Lower leg skin (tissue), 4 donors: ENCODE data around the gene SIM1. TPM values are rescaled to one million over a fixed set of nuclear protein-coding genes. Genes with fewer than 3 reads are reported as not detected.

Source experiments
- DNase-seq, 2 donors: peaks; one replicate each; pipeline ENCODE4 v3.0.0-alpha.2; 2019; ENCODE audit warnings: low spot score in 2 of 2
- H3K4me3 ChIP-seq: fragments of 200-600 bp; sonication (generic); 2 replicates; pipeline ENCODE4 v1.5.1; 2017; ENCODE audit warnings: mild to moderate bottlenecking, low read depth; ENCODE audit not compliant: poor library complexity, severe bottlenecking
- CTCF ChIP-seq, 3 donors: fragments of 450-650 bp; IDR thresholded peaks; one replicate each; pipeline ENCODE4 v1.5.1; 2016; ENCODE audit warnings: antibody characterized with exemption in 3 of 3, mild to moderate bottlenecking in 3 of 3, moderate library complexity in 2 of 3
- POLR2A ChIP-seq, 2 donors: fragments of 450-650 bp; IDR thresholded peaks; one replicate each; pipeline ENCODE4 v1.6.1; 2016 to 2017; ENCODE audit warnings: antibody characterized with exemption in 2 of 2, mild to moderate bottlenecking in 1 of 2, moderate library complexity in 1 of 2
- WGBS, 2 donors: methylation state at CpG; one replicate each; pipeline ENCODE4 v1.1.5; 2018; 5-methylcytosine and 5-hydroxymethylcytosine counted together
- intact Hi-C: fragments of 100-400 bp; cut with DNase I; formaldehyde crosslinking; loops from one replicate; pipeline ENCODE4 v1.15.0; 2023; ENCODE audit warnings: low total_unique reads
- total RNA-seq, 4 donors: library from RNA; depleted of rRNA; stranded (reverse); fragments of >200 nt; gene quantifications; one replicate each; pipeline ENCODE4 v1.1.0, GENCODE V29; 2016

Gene SIM1
- total RNA-seq, 4 donors from 2014 or later: 0.66 to 1.1 (median 0.75) TPM

DNA sequence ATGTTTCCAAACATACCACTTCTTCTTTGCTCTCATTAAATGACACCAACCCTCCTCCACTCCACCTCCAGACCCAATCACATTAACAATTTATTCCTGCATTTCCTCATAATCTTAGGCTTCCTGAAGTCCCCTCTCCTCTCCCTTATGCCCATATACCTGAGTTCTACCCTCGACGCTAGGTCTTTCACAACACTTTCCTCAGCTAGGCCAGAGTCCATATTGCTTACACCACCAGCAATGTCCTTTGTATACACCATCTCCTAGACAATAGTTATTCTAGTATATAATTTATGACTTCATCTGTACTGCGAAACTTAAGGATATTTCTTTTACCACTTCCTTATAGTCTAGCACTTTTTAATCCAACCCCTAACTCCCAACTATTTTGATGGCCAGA lies 47.7 kb downstream of the SIM1 start:
- H3K4me3 ChIP-seq: no peak overlapping the region
- TF ChIP-seq CTCF (IDR thresholded peaks at IDR 0.05) (no peak), POLR2A (IDR thresholded peaks at IDR 0.05) (no peak)
- WGBS, 2 donors: 87 to 93% methylated on average over 3 of the region's 3 CpGs
- no peak for DNase-seq
- intact Hi-C loops: no loop called here

- TF ChIP-seq CTCF (IDR thresholded peaks at IDR 0.05) (no peak), POLR2A (IDR thresholded peaks at IDR 0.05) (no peak)
- no peak overlapping the region for H3K4me3 ChIP-seq
- intact Hi-C loops: no loop called here
- DNase-seq: no peak
These were observed 49.0 kb downstream of the SIM1 start for GRCh38 chr6:100415768-100416167.

- H3K4me3 ChIP-seq: no peak overlapping the region
- intact Hi-C loops: no loop called here
- no peak for DNase-seq
- WGBS, 2 donors: 86 to 89% methylated on average over 4 of the region's 4 CpGs
- no peak for TF ChIP-seq POLR2A (IDR thresholded peaks at IDR 0.05)
- TF ChIP-seq CTCF (IDR thresholded peaks at IDR 0.05): no peak
These were observed 51.8 kb downstream of the SIM1 start for GRCh38 chr6:100412872-100413271.

DNA sequence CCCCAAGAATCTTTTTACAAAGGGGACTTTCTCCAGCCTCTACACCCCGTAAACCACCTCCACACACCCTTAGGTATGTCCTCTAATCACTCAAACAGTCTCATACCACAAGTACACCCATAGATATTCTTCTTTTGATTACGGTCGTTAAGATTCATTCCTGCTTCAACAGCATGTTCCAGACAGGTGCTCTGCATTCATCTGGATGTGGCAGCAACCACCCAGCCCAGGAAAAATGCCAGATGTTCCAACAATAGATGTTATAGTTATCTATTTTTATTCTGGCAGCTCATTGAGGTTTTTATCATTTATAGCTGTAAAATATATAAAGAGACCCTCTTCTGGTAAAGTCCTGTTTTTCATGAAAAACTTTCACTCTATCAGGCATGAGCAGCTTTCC lies 60.7 kb downstream of the SIM1 start:
- TF ChIP-seq POLR2A (IDR thresholded peaks at IDR 0.05) (no peak), CTCF (IDR thresholded peaks at IDR 0.05) (no peak)
- no peak overlapping the region for H3K4me3 ChIP-seq
- DNase-seq: no peak
- intact Hi-C loops: no loop called here
- 44 to 51% methylated on average over 3 of the region's 3 CpGs for WGBS, 2 donors

DNA sequence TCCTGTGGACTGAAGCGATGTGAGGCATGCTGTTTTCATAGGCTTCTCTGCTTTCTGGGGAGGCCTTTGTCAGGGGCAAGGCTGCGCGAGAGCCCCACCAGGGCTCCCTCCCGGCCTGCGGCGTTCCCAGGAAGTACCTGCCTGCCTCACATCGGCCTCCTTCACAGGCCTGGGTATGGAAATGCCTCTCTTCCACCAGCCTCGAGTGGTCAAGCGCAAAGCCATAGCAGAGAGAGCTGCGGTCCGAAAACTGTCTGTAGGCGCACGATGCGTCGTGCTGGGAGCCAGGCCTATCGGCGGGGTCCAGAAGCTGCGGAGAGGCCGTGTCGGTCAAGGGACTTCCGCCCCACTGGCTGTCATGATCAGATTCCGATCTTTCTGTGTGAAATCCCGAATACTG lies 71.2 kb downstream of the SIM1 start:
- intact Hi-C loops: no loop called here
- TF ChIP-seq CTCF (IDR thresholded peaks at IDR 0.05) (no peak), POLR2A (IDR thresholded peaks at IDR 0.05) (no peak)
- no peak overlapping the region for H3K4me3 ChIP-seq
- WGBS, 2 donors: 94 to 95% methylated on average over 23 of the region's 23 CpGs
- no peak for DNase-seq

GRCh38 chr6:100392423-100392822 lies 72.3 kb downstream of the SIM1 start:
- 94 to 95% methylated on average over 2 of the region's 2 CpGs for WGBS, 2 donors
- intact Hi-C loops: no loop called here
- TF ChIP-seq POLR2A (IDR thresholded peaks at IDR 0.05): no peak
- no peak for TF ChIP-seq CTCF (IDR thresholded peaks at IDR 0.05)
- no peak for DNase-seq
- H3K4me3 ChIP-seq: no peak overlapping the region
